Lung (tissue), 12 donors: ENCODE results near the gene ZNF615. TPM values are rescaled to one million over a fixed set of nuclear protein-coding genes. Genes with fewer than 3 reads are reported as not detected.
"Not testable (repeated sequence)": the region's sequence is repeated elsewhere in the genome, so short reads cannot be mapped to it uniquely, and the experiment has no call there.

ENCODE experiments used
- ATAC-seq: fragments of 200-7000 bp; cut with Tn5 transposase; one replicate; pipeline ENCODE4 v1.9.1; 2020; ENCODE audit warnings: moderate number of reproducible peaks; ENCODE audit not compliant: insufficient read depth, low FRiP score
- DNase-seq, 3 donors: peaks; one replicate each; pipeline ENCODE4 v3.0.0-alpha.2; 2013 to 2017
- H3K27ac ChIP-seq, 2 donors: one replicate each; pipeline ENCODE4 v1.5.1; 2013; ENCODE audit warnings: mild to moderate bottlenecking in 2 of 2, moderate library complexity in 2 of 2, control low read depth in 1 of 2, inconsistent platforms in 1 of 2, low read depth in 1 of 2, low read length in 1 of 2
- H3K27me3 ChIP-seq, 3 donors: one replicate each; pipeline ENCODE4 v1.5.1; 2013; ENCODE audit warnings: low read length in 2 of 3; ENCODE audit not compliant: control insufficient read depth in 3 of 3, insufficient read depth in 3 of 3
- H3K36me3 ChIP-seq, 4 donors: one replicate each; pipeline ENCODE4 v1.5.1; 2013; ENCODE audit warnings: low read length in 4 of 4, mild to moderate bottlenecking in 1 of 4, moderate library complexity in 1 of 4; ENCODE audit not compliant: control insufficient read depth in 4 of 4, insufficient read depth in 4 of 4
- H3K4me1 ChIP-seq, 5 donors: one replicate each; pipeline ENCODE4 v1.5.1; 2013; ENCODE audit warnings: low read length in 5 of 5, mild to moderate bottlenecking in 2 of 5, moderate library complexity in 1 of 5; ENCODE audit not compliant: control insufficient read depth in 5 of 5, insufficient read depth in 5 of 5
- H3K4me3 ChIP-seq: one replicate; pipeline ENCODE4 v1.5.1; 2013; ENCODE audit warnings: mild to moderate bottlenecking, control low read depth, moderate library complexity
- H3K9ac ChIP-seq, 2 donors: one replicate each; pipeline ENCODE4 v1.5.1; 2013; ENCODE audit warnings: low read length in 2 of 2, control low read depth in 1 of 2; ENCODE audit not compliant: insufficient read depth in 1 of 2
- H3K9me3 ChIP-seq, 4 donors: one replicate each; pipeline ENCODE4 v1.5.1; 2013; ENCODE audit warnings: low read length in 3 of 4, mild to moderate bottlenecking in 1 of 4, moderate library complexity in 1 of 4; ENCODE audit not compliant: control insufficient read depth in 4 of 4, insufficient read depth in 3 of 4
- WGBS, 2 donors: extraction: QIAGEN DNeasy Blood & Tissue Kit; methylation state at CpG; one replicate each; pipeline ENCODE4 v1.1.7; 2013; 5-methylcytosine and 5-hydroxymethylcytosine counted together
- polyA plus RNA-seq, 2 donors: library from polyadenylated mRNA; stranded (reverse); fragments of 200-250 nt; gene quantifications; one replicate each; pipeline ENCODE4 v1.2.1, GENCODE V29; 2013
- total RNA-seq, 2 donors: library from RNA; depleted of rRNA in 1 of 2; stranded (reverse); fragments of >200 nt in 1 of 2; gene quantifications; one replicate each; pipeline ENCODE4 v1.2.1, GENCODE V29; 2014 to 2021
- TF ChIP-seq, protein P1 (sequence below): IDR thresholded peaks from 2 replicates; pipeline ENCODE4 v1.5.1; 2012; ENCODE audit warnings: mild to moderate bottlenecking; ENCODE audit errors: control extremely low read depth, extremely low read depth
- donor health status: control.
- donor health status: control.
- donor health status: Bipolar disorder and iron deficiency.
- donor health status: healthy.
- donor health status: DM: yes; HTN: yes; CAD: no.

The ZNF615 gene
- total and polyA plus RNA-seq, 4 donors, result 3.0 to 39.9 (median 5.5) TPM

DNA sequence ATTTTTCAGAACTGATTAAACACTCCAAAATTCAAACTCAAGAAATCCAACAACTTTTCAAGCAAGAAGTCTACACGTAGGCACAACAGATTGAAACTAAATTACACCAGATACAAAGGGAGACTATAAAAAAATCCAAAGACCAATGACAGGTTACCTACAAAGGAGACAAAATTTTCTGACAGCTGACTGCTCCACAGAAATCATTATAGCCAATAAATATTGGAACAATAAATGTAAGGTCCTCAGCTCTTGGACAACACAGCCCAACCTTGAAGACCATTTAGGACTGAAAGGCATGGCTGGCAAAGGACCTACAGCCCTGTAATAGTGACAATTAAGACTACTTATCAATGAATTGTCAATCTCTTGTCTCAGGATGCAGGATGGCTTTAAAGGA is 37.3 kb downstream of the ZNF615 start:
- Histone ChIP-seq H3K36me3 (peaks cover 57 to 87% (median 77%) of the 10 kb centered on the region in 4 donors), H3K4me3 (no peak overlapping the region), H3K9ac (no peak overlapping the region), H3K4me1 (no peaks in the 10 kb centered on the region), H3K27me3 (no peaks in the 10 kb centered on the region), H3K27ac (no peak overlapping the region), H3K9me3 (peaks cover 12 to 54% (median 48%) of the 10 kb centered on the region in 4 donors)
- TF ChIP-seq, protein P1, sequence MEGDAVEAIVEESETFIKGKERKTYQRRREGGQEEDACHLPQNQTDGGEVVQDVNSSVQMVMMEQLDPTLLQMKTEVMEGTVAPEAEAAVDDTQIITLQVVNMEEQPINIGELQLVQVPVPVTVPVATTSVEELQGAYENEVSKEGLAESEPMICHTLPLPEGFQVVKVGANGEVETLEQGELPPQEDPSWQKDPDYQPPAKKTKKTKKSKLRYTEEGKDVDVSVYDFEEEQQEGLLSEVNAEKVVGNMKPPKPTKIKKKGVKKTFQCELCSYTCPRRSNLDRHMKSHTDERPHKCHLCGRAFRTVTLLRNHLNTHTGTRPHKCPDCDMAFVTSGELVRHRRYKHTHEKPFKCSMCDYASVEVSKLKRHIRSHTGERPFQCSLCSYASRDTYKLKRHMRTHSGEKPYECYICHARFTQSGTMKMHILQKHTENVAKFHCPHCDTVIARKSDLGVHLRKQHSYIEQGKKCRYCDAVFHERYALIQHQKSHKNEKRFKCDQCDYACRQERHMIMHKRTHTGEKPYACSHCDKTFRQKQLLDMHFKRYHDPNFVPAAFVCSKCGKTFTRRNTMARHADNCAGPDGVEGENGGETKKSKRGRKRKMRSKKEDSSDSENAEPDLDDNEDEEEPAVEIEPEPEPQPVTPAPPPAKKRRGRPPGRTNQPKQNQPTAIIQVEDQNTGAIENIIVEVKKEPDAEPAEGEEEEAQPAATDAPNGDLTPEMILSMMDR, result no peak
- WGBS, 2 donors, result 98 to 100% methylated on average over 1 of the region's 1 CpG
- ATAC-seq (no peak), DNase-seq (no peak)

DNA sequence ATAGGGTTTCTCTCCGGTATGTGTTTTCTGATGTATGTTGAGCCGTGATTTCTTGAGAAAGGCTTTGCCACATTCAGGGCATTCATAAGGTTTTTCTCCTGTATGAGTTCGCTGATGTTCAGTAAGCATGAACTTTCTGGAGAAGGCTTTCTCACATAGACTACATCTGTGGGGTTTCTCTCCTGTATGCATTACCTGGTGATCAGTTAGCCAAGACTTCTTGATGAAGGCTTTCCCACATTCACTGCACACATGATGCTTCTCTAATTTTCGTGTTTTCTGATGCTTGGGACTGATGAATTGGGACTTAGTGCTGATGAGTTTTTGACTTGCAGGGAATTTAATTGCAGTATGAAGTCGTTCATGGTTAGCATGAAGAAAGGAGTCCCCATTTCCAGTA is 42.4 kb downstream of the ZNF615 start:
- DNase-seq, result no peak
- TF ChIP-seq, protein P1, result no peak
- Histone ChIP-seq H3K36me3 (peaks cover 38 to 71% (median 68%) of the 10 kb centered on the region in 4 donors), H3K27ac (no peak overlapping the region), H3K9ac (no peak overlapping the region), H3K4me1 (peaks cover 0 to 6% (median 0%) of the 10 kb centered on the region in 5 donors), H3K27me3 (no peaks in the 10 kb centered on the region), H3K4me3 (no peak overlapping the region), H3K9me3 (peaks cover 9 to 51% (median 39%) of the 10 kb centered on the region in 4 donors)
- 98% methylated on average over 5 of the region's 5 CpGs for WGBS, 2 donors
- ATAC-seq, result no peak

DNA sequence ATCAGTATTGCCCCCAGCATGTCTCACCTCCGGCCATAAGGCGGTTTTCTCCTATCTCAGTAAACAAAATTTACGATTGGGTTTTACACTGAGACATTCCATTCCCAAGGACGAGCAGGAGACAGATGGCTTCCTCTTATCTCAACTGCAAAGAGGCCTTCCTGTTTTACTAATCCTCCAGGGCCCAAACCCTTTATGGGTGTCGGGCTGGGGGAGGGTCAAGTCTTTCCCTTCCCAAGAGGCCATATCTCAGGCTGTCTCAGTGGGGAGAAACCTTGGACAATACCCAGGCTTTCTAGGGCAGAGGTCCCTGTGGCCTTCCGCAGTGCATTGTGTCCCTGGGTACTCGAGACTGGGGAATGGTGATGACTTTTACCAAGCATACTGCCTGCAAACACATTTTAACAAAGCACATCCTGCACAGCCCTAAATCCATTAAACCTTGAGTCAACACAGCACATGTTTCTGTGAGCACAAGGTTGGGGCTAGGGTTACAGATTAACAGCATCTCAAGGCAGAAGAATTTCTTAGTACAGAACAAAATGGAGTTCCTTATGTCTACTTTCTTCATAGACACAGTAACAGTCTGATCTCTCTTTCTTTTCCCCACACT is 47.3 kb downstream of the ZNF615 start:
- peak in 1 of 3 donors; percentile 33 for DNase-seq
- H3K27ac ChIP-seq, ATAC-seq, H3K9ac ChIP-seq, H3K27me3 ChIP-seq, H3K4me3 ChIP-seq: not testable (repeated sequence)
- Histone ChIP-seq H3K4me1 (peaks cover 0 to 14% (median 4%) of the 10 kb centered on the region in 5 donors), H3K9me3 (peaks cover 6 to 47% (median 20%) of the 10 kb centered on the region in 4 donors), H3K36me3 (peaks cover 10 to 29% (median 26%) of the 10 kb centered on the region in 4 donors)
- 41 to 47% methylated on average over 7 of the region's 7 CpGs for WGBS, 2 donors

- ATAC-seq (no peak), DNase-seq (peak in 1 of 3 donors; percentile 27)
- Histone ChIP-seq H3K27me3 (no peaks in the 10 kb centered on the region), H3K9ac (no peak overlapping the region), H3K27ac (no peak overlapping the region), H3K9me3 (peaks cover 0 to 41% (median 13%) of the 10 kb centered on the region in 4 donors), H3K4me3 (no peak overlapping the region), H3K4me1 (peaks cover 0 to 14% (median 4%) of the 10 kb centered on the region in 5 donors), H3K36me3 (peaks cover 1 to 20% (median 17%) of the 10 kb centered on the region in 4 donors)
- WGBS, 2 donors, result 74 to 87% methylated on average over 4 of the region's 4 CpGs
- TF ChIP-seq, protein P1, result no peak
These were observed 48.2 kb downstream of the ZNF615 start for GRCh38 chr19:51959791-51960190.

GRCh38 chr19:51957846-51958245 is 50.2 kb downstream of the ZNF615 start:
- ATAC-seq, H3K27me3 ChIP-seq, H3K27ac ChIP-seq, H3K9ac ChIP-seq, H3K4me3 ChIP-seq: not testable (repeated sequence)
- DNase-seq, result peak in 1 of 3 donors; percentile 45
- H3K36me3 ChIP-seq, result peaks cover 0 to 10% (median 6%) of the 10 kb centered on the region in 4 donors
- WGBS, 2 donors, result 72 to 85% methylated on average over 4 of the region's 4 CpGs
- peaks cover 0 to 14% (median 4%) of the 10 kb centered on the region in 5 donors for H3K4me1 ChIP-seq
- H3K9me3 ChIP-seq, result peaks cover 0 to 39% (median 8%) of the 10 kb centered on the region in 4 donors
